Activated T-helper 9 cell treated with anti-CD3 and anti-CD28 coated beads, Interleukin-2, amount 50 U/mL, for 16 hours (primary cell): ENCODE results near the gene SRGAP1.

Experiments
- DNase-seq: peaks from one replicate; pipeline ENCODE4 v3.0.0-alpha.2; 2020; ENCODE audit warnings: low read depth

Gene SRGAP1

DNA sequence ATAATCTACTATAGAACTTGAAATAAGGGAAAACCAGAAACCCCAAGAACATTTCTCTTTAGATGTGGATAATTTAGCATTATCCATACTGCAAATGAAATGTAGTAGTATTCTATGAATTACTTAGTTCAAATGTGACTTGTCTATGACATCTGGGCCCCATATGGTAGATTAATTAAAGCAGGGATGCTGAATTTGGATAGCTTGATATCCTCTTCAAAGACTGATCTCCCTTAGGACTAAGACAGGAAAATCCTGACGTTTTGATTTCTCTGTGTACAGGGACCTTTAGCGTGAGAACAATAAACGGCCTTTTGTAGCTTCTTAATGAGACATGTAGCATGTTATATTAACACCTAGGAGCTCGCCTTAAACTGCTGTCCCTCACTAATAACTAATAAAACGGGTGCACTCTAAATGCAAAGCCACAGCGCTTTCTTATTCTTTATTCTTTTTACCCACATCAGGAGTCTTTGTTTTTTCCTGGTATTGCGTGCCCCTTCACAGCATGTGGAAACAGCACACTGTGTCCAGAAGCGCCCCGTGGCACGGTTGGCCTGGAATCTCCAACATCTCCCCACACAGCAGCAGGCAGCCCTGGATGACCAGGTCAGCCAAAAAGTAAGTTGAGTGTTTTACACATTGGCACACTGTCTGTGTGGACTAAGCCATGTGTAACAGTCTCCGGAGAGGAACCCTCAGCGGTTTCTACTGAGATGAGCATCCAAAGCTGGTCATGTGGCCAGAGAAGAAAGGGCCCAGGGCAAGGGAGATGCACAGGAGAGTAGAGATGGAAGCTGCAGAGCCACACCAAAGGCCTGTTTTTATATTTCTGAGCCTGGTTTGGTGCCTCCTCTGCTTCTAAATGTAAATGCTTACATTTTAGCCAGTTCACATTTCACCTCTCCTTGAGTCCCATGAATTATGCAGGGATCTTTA is 93.1 kb downstream of the SRGAP1 start:
- no peak for DNase-seq

DNA sequence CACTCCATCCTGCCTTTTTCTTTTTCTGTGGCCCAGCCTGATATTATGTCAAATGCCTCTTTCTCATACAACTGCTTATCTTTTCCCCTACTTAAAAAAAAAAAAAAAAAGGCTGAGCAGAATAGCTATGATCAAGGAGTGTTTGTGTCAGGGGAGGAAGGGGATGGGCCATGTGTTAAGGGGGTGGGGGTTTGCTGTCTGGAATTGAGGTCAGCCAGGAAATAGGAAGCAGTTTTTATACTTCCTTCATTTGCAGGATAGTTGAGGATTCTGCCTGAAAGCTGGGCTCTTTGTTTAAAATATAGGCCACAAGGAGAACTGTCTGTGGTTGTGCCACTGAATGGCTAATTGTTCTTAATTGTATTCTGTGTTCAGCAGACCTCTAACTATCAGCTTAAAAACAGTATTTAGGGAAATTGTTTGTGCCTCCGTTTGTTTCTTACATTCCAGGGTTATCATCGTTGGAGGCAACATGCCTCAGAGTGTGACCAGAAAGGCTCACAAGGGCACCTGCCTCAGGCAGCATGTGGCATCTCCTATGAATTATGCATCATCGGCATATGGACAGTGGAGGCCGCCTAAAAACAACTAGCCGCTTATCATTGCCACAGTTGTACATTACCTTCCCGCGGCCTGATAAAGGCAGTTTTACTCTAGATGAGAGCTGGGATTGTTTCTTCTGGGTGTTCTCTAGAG is 96.0 kb downstream of the SRGAP1 start:
- DNase-seq, result no peak

DNA sequence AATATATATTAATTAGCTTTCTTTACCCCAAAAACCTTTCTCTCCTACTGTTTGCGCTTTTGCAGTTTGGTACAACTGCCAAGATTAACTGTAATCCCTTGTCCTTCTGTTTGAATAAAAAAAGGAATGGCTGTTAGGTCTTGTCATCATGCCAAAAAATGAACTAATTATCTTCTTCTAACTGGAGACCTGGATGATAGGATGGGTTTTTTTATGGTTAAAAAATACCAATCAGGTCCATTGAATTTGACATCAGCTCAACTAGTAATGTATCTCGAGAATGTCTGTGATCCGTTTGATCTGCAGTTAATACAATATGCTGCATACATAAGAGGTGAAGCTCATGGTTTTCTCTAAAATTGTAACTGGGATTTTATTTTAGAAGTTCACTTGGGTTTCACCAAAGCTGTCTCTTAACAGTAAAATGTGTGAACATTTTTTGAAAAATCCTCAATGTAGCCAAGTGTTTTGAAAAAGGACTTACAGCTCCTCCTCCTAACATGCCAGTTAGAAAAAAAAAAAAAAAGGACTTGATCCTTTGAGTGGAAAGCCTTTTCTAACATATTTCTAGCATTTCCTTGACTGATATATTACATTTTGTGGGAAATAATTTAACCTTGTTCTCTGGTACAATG is 96.8 kb downstream of the SRGAP1 start:
- DNase-seq, result no peak

DNA sequence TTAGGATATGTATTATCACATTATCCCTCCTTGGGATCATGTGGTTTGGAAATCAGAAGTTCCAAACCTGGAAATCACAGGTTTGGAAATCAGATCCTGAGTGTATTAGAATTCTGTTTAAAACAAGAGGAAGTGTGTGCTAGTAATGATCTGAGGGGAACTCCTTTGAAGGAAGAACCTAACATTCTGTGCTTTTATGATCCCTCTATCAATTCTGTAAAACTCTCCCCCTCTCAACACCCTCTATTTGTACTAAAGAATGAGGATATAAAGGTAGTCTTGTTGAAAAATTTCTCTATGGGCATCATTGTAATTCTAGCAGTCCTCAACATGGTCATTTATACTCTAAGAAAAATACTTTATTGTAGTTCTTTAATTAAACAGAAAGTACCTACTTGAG is 97.4 kb downstream of the SRGAP1 start:
- no peak for DNase-seq

DNA sequence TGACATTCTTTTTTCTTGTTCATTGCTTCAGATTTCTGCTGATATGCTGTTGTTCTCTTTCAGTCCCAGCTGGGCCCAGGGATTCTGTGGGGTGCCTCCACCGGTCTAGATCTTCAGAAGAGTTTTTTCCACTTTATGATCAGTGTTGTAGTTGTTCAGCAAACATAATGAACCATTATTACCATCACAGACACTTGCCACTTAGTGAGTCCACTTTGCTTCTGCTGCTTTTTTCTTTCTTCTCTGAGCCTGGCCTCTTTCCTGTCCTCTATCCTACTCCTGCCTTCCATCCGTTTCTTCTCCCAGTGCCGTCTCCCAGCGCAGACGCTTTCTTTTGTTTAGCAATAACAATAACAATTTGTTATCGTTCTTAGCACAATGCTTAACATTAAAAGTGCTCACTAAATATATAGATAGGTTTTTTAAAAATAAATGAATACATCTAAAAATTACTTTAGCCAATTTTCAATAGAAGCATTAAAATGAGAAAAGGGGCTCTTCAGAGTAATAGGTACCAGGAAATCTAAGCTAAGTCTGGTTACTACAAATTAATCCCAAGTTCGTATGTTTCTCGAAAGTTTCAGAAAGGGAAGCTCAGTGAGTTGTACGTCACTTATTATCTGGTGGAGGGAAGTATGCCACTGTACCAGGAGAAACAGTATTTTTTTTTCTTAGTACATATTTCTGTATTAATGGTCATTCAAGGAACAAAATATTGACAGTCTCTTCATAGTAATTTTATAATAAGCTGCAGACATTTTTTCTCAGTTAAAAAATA is 98.2 kb downstream of the SRGAP1 start:
- no peak for DNase-seq

DNA sequence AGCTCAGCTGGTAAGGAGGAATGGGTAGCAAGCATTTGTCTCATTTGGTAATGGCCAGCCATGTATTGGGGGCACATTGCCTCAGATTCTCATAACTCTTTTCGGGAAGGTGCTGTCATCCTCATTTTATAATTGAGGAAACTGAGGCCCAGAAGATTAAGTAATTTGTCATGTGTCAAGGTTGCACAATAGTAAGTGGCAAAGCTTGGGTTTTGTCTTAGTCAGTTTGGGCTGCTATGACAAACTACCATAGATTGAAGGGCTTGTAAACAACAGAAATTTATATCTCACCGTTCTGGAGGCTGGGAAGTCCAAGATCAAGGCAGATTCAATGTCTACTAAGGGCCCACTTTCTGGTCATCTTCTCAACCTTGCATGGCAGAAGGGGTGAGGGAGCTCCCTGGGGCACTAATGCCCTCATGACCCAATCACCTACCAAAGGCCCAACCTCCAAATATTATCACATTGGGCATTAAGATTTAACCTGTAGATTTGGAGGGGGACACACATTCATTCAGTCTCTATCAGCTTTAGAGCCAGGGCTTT is 99.6 kb downstream of the SRGAP1 start:
- no peak for DNase-seq

DNA sequence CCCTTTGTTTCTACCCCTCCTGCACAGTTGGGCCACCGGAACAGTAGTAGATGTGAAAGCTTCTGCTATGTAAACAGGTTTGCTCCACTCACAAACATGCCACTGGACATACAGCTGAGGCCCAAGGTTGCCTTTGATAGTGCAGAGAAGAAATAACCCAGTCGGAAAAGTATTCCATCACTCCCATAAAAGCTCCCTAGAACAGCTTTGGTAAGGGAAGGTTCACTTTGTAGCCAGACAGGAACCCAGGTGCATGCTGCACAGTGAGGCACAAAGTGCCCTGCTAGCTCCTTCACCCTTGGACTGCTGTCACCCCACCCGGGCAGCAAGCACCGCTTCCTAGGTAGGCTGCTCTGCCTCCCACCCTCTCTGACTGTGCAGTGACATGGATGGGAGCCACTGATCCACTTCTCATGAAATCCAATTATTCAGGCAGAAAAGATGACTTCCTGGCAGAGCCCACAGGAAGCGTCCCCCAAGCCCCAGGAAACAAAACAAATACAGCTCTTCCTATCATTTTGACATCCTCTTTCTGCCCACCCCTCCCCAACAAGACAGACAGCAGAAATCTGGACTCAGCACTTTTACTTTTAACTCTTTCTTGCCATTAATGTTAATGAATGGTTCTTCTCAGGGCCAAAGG is 100.2 kb downstream of the SRGAP1 start:
- DNase-seq, result no peak

DNA sequence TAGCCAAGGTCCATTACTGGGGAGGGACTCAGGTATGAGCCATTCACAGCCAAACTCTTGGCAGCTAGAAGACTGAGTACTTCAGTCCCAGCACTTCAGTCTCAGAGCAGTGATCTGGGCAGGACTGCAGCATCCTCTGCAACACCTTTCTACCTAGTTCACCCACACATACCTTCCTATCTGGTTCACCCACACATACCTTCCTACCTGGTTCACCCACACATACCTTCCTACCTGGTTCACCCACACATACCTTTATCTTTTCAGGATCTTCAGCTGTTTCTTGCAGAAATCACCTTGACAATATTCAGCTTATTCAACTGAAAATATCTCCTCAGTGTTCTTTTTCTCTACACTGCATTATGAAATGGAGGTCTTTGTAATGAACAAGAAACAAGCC is 101.3 kb downstream of the SRGAP1 start:
- no peak for DNase-seq

DNA sequence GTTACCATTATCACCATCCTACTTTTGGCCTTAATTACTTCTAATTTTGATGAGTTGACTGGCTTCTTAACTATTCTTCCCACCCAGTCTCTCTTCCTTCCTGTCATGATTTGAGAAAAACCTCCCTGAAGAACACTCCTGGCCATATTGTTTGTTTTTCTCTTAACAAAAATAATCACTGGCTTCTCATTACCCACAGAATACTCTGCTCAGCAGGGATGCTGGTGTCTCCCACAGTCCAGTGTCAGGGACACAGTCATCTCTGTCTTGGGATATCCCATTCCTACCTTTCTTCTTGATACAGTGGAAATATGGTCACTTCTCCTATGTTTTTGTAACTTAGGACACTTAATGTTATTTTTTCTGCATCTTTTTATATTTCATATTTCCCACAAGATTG is 103.7 kb downstream of the SRGAP1 start:
- no peak for DNase-seq

DNA sequence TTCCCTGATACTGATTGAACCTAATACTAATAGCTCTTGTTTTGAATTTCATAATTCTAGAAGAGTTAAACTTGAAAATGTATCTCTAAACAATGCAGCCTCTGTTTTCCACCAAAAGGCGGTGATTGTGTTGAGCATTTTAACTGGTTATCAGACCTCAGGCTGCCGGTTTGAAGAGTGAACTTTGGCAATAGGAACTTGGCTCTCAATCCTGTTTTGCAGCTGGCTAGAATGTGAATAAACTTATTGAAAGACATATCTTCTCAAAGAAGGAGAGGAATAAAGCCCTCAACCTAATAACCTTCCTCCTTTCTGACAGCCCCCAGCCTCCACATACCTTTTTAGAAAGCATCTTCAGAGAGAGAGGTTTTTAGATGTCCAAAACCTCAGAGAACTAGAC is 105.4 kb downstream of the SRGAP1 start:
- no peak for DNase-seq

DNA sequence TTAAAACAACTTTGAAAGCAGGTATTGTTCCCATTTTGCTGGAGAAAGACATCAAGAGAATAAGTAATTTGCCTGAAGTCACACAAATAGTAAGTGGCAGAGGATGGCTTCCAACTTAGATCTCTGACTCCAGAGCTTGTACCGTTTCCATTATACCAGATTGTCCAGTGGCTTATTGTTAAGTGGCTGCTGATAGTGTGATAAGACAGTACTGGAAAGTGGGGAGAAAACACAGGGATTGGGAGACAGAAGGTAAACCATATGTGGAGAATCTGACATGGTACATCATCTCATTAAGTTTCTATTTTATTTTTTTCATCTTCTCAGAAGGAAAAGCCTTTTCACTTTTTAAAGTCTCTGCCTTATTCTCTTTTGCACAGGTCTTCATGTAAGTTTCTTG is 108.5 kb downstream of the SRGAP1 start:
- DNase-seq, result no peak

DNA sequence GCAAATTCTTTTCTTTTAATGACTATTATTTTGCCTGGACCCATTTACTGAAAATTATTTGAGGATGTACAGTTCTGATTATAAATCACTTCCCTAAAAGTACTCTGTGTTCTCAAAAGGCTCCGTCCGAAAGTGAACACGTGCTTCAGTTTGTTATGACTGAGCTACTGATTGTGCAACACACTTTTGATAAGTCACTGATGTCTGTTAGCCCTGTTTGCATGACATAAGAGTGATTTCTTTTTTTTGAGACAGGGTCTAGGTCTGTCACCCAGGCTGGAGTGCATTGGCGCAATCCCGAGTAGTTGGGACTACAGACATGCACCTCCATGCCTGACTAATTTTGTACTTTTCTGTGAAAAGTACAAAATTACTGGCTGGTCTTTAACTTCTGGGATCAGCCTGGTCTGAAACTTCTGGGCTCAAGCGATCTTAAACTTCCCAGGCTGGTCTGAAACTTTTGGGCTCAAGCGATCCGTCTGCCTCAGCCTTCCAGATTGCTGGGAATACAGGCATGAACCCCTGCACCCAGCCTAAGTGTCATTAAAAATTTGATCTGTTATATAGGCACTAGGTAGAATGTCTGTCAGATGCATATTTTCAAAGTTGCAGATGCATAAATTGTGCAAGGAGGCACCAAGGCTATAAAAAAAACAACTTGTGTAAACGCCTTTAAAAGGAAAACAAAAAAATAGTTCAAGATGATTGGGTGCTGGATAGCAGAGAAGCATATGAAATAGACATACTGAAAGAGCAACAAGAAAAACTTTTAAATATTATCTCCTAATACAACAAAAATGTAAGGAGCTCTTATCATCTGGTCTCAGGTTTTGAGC is 111.5 kb downstream of the SRGAP1 start:
- DNase-seq, result no peak

DNA sequence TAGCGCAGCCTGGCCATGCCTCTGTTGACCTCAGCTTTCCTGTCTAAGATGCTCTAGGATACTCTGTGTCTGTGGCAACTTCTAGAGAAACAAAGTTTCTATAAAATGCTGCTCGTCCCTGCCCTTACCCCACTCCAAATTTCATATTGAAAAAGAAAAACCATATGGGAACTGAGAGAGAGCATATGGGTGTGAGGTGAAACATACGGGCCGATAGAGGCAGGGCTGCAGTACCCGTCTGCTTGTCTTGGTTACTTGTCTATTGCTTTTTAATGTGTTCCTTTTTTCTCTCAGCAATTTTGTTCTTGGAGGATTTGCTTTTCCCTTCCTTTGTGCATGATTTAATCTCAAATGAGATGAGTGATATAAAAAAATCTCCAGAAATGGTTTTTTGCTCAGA is 113.0 kb downstream of the SRGAP1 start:
- DNase-seq, result no peak

DNA sequence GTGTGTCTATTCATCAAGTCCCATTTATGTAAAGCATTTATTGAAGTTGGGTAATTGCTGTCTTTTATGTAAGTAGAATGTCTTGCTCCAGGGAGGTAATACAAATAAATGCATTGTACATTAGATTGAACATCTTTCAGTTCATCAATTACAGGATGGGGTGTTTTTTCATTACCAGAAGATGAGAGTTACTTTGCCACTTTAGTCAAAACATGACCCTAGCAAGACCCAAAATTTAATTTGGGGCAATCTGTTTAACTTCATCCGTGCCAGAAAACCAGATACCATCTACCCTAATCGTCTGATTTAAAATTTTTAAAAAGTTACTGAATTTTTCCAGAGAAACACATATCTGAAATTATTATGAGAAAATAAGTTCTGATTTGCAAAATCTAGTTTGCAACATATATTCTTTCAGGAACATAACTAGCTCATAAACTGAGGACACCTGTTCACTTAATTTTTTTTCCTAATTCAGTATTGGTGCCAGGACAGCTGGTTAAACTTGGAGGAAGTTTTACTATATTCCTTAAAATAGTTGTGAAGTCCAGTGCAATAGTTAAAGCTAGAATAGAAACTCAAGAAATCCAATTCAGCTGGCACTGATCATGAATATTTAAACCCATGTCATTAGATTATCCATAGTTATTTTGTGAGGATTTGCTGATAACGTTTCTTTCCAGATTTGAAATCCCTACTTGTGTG is 114.5 kb downstream of the SRGAP1 start:
- no peak for DNase-seq

DNA sequence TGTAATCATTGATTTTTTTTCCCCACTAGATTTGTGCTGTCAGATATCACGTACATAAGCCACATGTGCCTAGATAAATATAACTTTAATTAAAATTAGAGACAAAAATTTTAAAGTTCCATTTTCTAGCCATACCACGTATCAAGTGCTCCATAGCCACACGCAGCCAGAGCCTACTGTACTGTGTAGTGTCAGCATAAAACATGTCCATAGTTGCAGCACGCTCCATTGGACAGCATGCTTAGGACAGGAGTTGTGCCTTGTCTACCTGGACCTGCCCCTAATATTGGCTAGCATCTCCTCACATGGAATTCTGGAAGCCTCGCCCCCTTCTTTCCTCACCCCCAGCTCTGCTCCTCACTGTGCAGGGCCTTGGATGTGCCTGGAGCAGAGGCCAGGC is 116.5 kb downstream of the SRGAP1 start:
- no peak for DNase-seq

DNA sequence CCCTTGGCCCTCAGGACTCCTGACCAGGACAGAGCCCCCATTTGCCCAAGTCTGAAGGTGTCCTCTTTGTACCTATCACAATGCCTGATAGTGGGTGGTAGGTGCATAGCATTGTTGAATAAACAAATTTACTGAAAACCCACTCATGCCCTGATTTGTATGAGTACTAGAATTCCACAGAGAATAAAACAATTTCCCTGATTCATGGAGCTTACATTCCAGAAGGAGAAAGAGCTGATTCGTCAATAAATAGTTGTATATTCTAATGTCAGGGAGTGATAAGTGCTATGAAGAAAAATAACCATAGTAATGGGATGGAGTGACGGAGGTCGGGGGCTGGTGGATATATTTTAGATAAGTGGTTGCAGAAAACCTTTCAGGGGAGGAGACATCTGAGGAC is 117.0 kb downstream of the SRGAP1 start:
- DNase-seq, result no peak

DNA sequence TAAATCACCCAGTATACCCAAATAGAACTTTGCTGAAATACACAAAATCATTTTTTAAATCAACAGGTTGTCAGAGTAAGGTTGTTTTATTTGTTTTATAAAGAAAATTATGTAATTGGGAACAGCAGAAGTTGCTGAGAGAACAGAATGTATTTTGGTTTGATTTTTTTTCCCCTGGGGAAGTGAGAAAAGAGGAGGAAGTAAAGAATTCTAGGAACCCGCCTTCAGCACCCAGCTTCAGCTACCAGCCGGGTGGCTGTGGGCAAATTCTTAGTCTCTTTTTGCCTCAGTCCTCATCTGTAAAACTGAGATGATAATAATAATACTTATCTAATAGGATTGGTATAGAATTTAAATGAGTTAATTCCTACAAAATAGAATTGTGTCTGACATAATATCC is 119.4 kb downstream of the SRGAP1 start:
- DNase-seq, result no peak

DNA sequence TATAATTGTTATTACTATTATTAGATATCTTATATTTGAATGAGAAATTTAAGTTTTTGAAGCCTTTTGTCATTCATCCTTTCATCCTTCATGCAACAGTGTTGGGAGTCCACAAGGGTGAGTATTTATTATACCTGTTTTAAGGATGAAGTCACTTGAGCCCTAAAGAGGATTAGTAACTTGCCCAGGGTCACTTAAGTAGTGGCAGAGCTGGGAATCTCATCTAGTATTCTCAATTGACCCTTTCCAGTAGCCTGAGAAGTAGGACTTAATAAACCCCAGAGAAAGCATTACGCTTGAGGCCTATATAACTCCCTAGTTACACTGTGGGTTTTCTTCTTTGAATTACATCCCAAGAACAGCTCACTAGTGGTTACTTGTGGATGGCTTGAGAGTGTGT is 119.8 kb downstream of the SRGAP1 start:
- DNase-seq, result no peak

DNA sequence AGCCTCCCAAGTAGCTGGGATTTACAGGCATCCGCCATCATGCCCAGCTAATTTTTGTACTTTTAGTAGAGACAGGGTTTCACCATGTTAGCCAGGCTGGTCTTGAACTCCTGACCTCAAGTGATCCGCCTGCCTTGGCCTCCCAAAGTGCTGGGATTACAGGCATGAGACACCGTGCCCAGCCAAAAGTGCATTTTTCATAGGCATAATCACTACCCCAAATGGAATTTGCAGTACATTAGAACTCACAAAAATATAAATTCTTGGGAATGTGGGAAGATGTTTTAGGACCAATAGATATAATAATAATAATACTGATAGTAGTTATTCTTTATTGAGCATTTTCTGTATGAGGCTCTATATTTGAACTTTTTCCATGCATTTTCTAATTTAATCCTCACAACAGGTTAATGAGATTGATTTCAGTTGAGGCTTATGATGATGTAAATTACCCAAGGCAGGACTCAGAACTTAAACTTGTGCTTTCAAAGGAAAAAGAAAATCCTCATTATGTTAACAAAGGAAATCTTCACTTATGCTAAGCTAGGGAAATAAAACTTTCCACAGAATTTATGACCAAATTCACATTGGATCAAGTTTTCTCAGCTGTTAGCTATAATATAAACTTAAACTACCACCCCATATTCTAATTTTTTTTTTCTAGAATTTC is 121.6 kb downstream of the SRGAP1 start:
- no peak for DNase-seq
